ENCODE measurements around the gene RAD23B.
A peak's percentile ranks its signal among the peaks of the same experiment; 100 is the strongest.

Gene RAD23B

GRCh38 chr9:107363516-107364152, 80.6 kb downstream of the RAD23B start:
- TF ChIP-seq ESRRG (CRISPR knock-in tag; IDR thresholded peaks at IDR 0.05) (no peak), TCF4 (CRISPR knock-in tag; IDR thresholded peaks at IDR 0.05; ENCODE audit: borderline replicate concordance) (peak; percentile 72; the same call in 1 of the 2 replicates)
- peak; percentile 59 for ATAC-seq

GRCh38 chr9:107367727-107368502, 84.8 kb downstream of the RAD23B start:
- TF ChIP-seq CSRNP3 (CRISPR knock-in tag; IDR thresholded peaks at IDR 0.05) (no peak), OSR1 (CRISPR knock-in tag; IDR thresholded peaks at IDR 0.05) (no peak), BACH2 (CRISPR knock-in tag; IDR thresholded peaks at IDR 0.05; ENCODE audit: borderline replicate concordance) (no peak), RARB (CRISPR knock-in tag; IDR thresholded peaks at IDR 0.05) (no peak), SNAI2 (CRISPR knock-in tag; IDR thresholded peaks at IDR 0.05) (no peak), ZNF8 (CRISPR knock-in tag; IDR thresholded peaks at IDR 0.05) (no peak), ISL1 (CRISPR knock-in tag; IDR thresholded peaks at IDR 0.05) (no peak), TCF4 (CRISPR knock-in tag; IDR thresholded peaks at IDR 0.05; ENCODE audit: borderline replicate concordance) (no peak), CREB5 (CRISPR knock-in tag; IDR thresholded peaks at IDR 0.05; ENCODE audit: low read depth) (no peak), ZFP3 (CRISPR knock-in tag; IDR thresholded peaks at IDR 0.05) (no peak), PATZ1 (CRISPR knock-in tag; IDR thresholded peaks at IDR 0.05; ENCODE audit: borderline replicate concordance) (no peak)
- ATAC-seq = no peak

- no peak for ATAC-seq
Measured at GRCh38 chr9:107368696-107369095, 85.6 kb downstream of the RAD23B start.

More at GRCh38 chr9:107368696-107369095, 85.6 kb downstream of the RAD23B start:
- TF ChIP-seq CSRNP3 (CRISPR knock-in tag; IDR thresholded peaks at IDR 0.05) (no peak), ZNF565 (CRISPR knock-in tag; conservative IDR thresholded peaks at IDR 0.05; ENCODE audit: low read depth) (no peak), CSDC2 (CRISPR knock-in tag; IDR thresholded peaks at IDR 0.05) (no peak), TOX (CRISPR knock-in tag; IDR thresholded peaks at IDR 0.05; ENCODE audit: borderline replicate concordance) (no peak), ISL1 (CRISPR knock-in tag; IDR thresholded peaks at IDR 0.05) (no peak), POU6F1 (CRISPR knock-in tag; IDR thresholded peaks at IDR 0.05; ENCODE audit: borderline replicate concordance, low read depth) (no peak), ZFP3 (CRISPR knock-in tag; IDR thresholded peaks at IDR 0.05) (no peak), GLIS3 (CRISPR knock-in tag; IDR thresholded peaks at IDR 0.05) (no peak), ZFP30 (CRISPR knock-in tag; IDR thresholded peaks at IDR 0.05) (no peak), OSR1 (CRISPR knock-in tag; IDR thresholded peaks at IDR 0.05) (no peak), PATZ1 (CRISPR knock-in tag; IDR thresholded peaks at IDR 0.05; ENCODE audit: borderline replicate concordance) (no peak), RARB (CRISPR knock-in tag; IDR thresholded peaks at IDR 0.05) (no peak), ZNF70 (CRISPR knock-in tag; IDR thresholded peaks at IDR 0.05) (no peak), TSHZ2 (CRISPR knock-in tag; IDR thresholded peaks at IDR 0.05) (no peak), ZNF8 (CRISPR knock-in tag; IDR thresholded peaks at IDR 0.05) (no peak), ARNTL (CRISPR knock-in tag; IDR thresholded peaks at IDR 0.05; ENCODE audit: borderline replicate concordance, low read depth) (no peak), SNAI2 (CRISPR knock-in tag; IDR thresholded peaks at IDR 0.05) (no peak), ESRRG (CRISPR knock-in tag; IDR thresholded peaks at IDR 0.05) (no peak)
